Testis (tissue), 2 donors: Measurements from ENCODE around the gene CDYL2.

Experiments used
- POLR2A ChIP-seq: fragments of 450-650 bp; IDR thresholded peaks from one replicate; pipeline ENCODE4 v1.6.1; 2017; ENCODE audit warnings: antibody characterized with exemption, mild to moderate bottlenecking, moderate library complexity
- TF ChIP-seq, protein P1 (sequence below), 3 experiments: fragments of 450-650 bp in 2 of 3; fragments of 200-600 bp in 1 of 3; sonication (generic) in 1 of 3; IDR thresholded peaks; one replicate each; pipeline ENCODE4 v1.5.1; 2016 to 2019; ENCODE audit warnings: antibody characterized with exemption in 3 of 3, mild to moderate bottlenecking in 2 of 3, moderate library complexity in 1 of 3

GRCh38 chr16:80614908-80615671 lies 189.3 kb downstream of the CDYL2 start:
- TF ChIP-seq, protein P1, sequence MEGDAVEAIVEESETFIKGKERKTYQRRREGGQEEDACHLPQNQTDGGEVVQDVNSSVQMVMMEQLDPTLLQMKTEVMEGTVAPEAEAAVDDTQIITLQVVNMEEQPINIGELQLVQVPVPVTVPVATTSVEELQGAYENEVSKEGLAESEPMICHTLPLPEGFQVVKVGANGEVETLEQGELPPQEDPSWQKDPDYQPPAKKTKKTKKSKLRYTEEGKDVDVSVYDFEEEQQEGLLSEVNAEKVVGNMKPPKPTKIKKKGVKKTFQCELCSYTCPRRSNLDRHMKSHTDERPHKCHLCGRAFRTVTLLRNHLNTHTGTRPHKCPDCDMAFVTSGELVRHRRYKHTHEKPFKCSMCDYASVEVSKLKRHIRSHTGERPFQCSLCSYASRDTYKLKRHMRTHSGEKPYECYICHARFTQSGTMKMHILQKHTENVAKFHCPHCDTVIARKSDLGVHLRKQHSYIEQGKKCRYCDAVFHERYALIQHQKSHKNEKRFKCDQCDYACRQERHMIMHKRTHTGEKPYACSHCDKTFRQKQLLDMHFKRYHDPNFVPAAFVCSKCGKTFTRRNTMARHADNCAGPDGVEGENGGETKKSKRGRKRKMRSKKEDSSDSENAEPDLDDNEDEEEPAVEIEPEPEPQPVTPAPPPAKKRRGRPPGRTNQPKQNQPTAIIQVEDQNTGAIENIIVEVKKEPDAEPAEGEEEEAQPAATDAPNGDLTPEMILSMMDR (IDR thresholded peaks at IDR 0.05) = no peak
- TF ChIP-seq POLR2A = no peak
